H9 (cell line): Measurements from ENCODE around the gene ARFGEF3. TPM values are rescaled to one million over a fixed set of nuclear protein-coding genes. Genes with fewer than 3 reads are reported as not detected.
A peak's percentile ranks its signal among the peaks of the same experiment; 100 is the strongest.

ENCODE experiments used
- DNase-seq: peaks from one replicate; pipeline ENCODE4 v3.0.0-alpha.2; 2017
- H2AFZ ChIP-seq: one replicate; pipeline ENCODE4 v1.6.1; 2013; ENCODE audit warnings: mild to moderate bottlenecking, low read length, control low read depth, moderate library complexity
- H2AK5ac ChIP-seq: 2 replicates; pipeline ENCODE4 v1.6.1; 2013; ENCODE audit warnings: low read length, control low read depth, mixed read lengths; ENCODE audit not compliant: insufficient read length
- H2BK120ac ChIP-seq: one replicate; pipeline ENCODE4 v1.6.1; 2013; ENCODE audit warnings: low read depth, mild to moderate bottlenecking, low read length, control low read depth, inconsistent platforms; ENCODE audit not compliant: poor library complexity, severe bottlenecking
- H2BK12ac ChIP-seq: 2 replicates; pipeline ENCODE4 v1.6.1; 2013; ENCODE audit warnings: low read length, control low read depth, mixed read lengths, low read depth; ENCODE audit not compliant: insufficient read length
- H2BK15ac ChIP-seq: 2 replicates; pipeline ENCODE4 v1.6.1; 2013; ENCODE audit warnings: low read depth, low read length, control low read depth
- H2BK20ac ChIP-seq: one replicate; pipeline ENCODE4 v1.6.1; 2013; ENCODE audit warnings: low read depth, mild to moderate bottlenecking, low read length, control low read depth, inconsistent platforms; ENCODE audit not compliant: poor library complexity, severe bottlenecking
- H2BK5ac ChIP-seq: 2 replicates; pipeline ENCODE4 v1.6.1; 2013; ENCODE audit warnings: low read length, control low read depth, mixed read lengths; ENCODE audit not compliant: insufficient read length
- H3K14ac ChIP-seq: 2 replicates; pipeline ENCODE4 v1.6.1; 2013; ENCODE audit warnings: low read length, control low read depth; ENCODE audit not compliant: insufficient read depth
- H3K18ac ChIP-seq: 2 replicates; pipeline ENCODE4 v1.6.1; 2013; ENCODE audit warnings: low read depth, mild to moderate bottlenecking, mixed read lengths, low read length, control low read depth; ENCODE audit not compliant: insufficient read length
- H3K23ac ChIP-seq: 2 replicates; pipeline ENCODE4 v1.6.1; 2013; ENCODE audit warnings: low read length, control low read depth, mixed read lengths, low read depth; ENCODE audit not compliant: insufficient read length
- H3K23me2 ChIP-seq: 2 replicates; pipeline ENCODE4 v1.6.1; 2013; ENCODE audit warnings: low read depth, mild to moderate bottlenecking, mixed read lengths, low read length, control low read depth; ENCODE audit not compliant: insufficient read length, poor library complexity, severe bottlenecking
- H3K27ac ChIP-seq: 2 replicates; pipeline ENCODE4 v1.5.1; 2013; ENCODE audit warnings: low read length, control low read depth, mixed read lengths, low read depth; ENCODE audit not compliant: insufficient read length
- H3K27me3 ChIP-seq: 2 replicates; pipeline ENCODE4 v1.6.1; 2013; ENCODE audit warnings: low read length, control low read depth, inconsistent platforms; ENCODE audit not compliant: insufficient read depth
- H3K4ac ChIP-seq: 2 replicates; pipeline ENCODE4 v1.6.1; 2013; ENCODE audit warnings: low read depth, mild to moderate bottlenecking, control low read depth, inconsistent platforms, low read length, moderate library complexity
- H3K4me1 ChIP-seq: 2 replicates; pipeline ENCODE4 v1.6.1; 2013; ENCODE audit warnings: low read length, control low read depth, inconsistent platforms; ENCODE audit not compliant: insufficient read depth
- H3K4me2 ChIP-seq: 2 replicates; pipeline ENCODE4 v1.6.1; 2013; ENCODE audit warnings: low read length, control low read depth, mixed read lengths; ENCODE audit not compliant: insufficient read length, insufficient read depth
- H3K56ac ChIP-seq: 2 replicates; pipeline ENCODE4 v1.6.1; 2013; ENCODE audit warnings: low read depth, mild to moderate bottlenecking, mixed read lengths, low read length, control low read depth; ENCODE audit not compliant: insufficient read length
- H3K79me1 ChIP-seq: 2 replicates; pipeline ENCODE4 v1.6.1; 2013; ENCODE audit warnings: low read depth, mild to moderate bottlenecking, moderate library complexity, low read length, control low read depth, inconsistent platforms; ENCODE audit not compliant: insufficient read depth, poor library complexity, severe bottlenecking
- H3K79me2 ChIP-seq: 2 replicates; pipeline ENCODE4 v1.6.1; 2013; ENCODE audit warnings: low read length, control low read depth, inconsistent platforms; ENCODE audit not compliant: insufficient read depth
- H3K9ac ChIP-seq: 2 replicates; pipeline ENCODE4 v1.6.1; 2013; ENCODE audit warnings: low read length, control low read depth, mixed read lengths; ENCODE audit not compliant: insufficient read length; ENCODE audit errors: extremely low read depth
- H3K9me3 ChIP-seq: one replicate; pipeline ENCODE4 v1.6.1; 2013; ENCODE audit warnings: low read depth, low read length, inconsistent platforms; ENCODE audit not compliant: control insufficient read depth
- H3T11ph ChIP-seq: one replicate; pipeline ENCODE4 v1.6.1; 2013; ENCODE audit warnings: mild to moderate bottlenecking, low read length, control low read depth, inconsistent platforms
- H4K20me1 ChIP-seq: one replicate; pipeline ENCODE4 v1.6.1; 2013; ENCODE audit not compliant: control insufficient read depth, insufficient read length, insufficient read depth
- H4K5ac ChIP-seq: 2 replicates; pipeline ENCODE4 v1.6.1; 2013; ENCODE audit warnings: low read depth, mild to moderate bottlenecking, mixed read lengths, low read length, control low read depth; ENCODE audit not compliant: insufficient read length
- H4K8ac ChIP-seq: replicated peaks from 2 replicates; pipeline ENCODE4 v1.6.1; 2013; ENCODE audit warnings: low read length, control low read depth, mixed read lengths, low read depth; ENCODE audit not compliant: insufficient read length
- H4K91ac ChIP-seq: 2 replicates; pipeline ENCODE4 v1.6.1; 2013; ENCODE audit warnings: low read depth, mild to moderate bottlenecking, moderate library complexity, mixed read lengths, low read length, control low read depth; ENCODE audit not compliant: insufficient read length
- H3K27ac Mint-ChIP-seq, 3 experiments: 2 replicates in 2 of 3; 3 replicates in 1 of 3; pipeline ENCODE4 v1.8.0; 2020 to 2021; ENCODE audit warnings: mixed read lengths in 3 of 3, mild to moderate bottlenecking in 1 of 3, moderate library complexity in 1 of 3
- H3K27me3 Mint-ChIP-seq: 2 replicates; pipeline ENCODE4 v1.8.0; 2021; ENCODE audit warnings: low read depth, mild to moderate bottlenecking, moderate library complexity, mixed read lengths
- H3K36me3 Mint-ChIP-seq, 3 experiments: 2 replicates in 2 of 3; 3 replicates in 1 of 3; pipeline ENCODE4 v1.8.0; 2020 to 2021; ENCODE audit warnings: low read depth in 3 of 3, mixed read lengths in 3 of 3; ENCODE audit not compliant: insufficient read depth in 1 of 3
- H3K4me1 Mint-ChIP-seq, 2 experiments: 2 replicates each; pipeline ENCODE4 v1.8.0; 2020; ENCODE audit warnings: mixed read lengths in 2 of 2
- H3K4me3 Mint-ChIP-seq, 2 experiments: 2 replicates in 1 of 2; 3 replicates in 1 of 2; pipeline ENCODE4 v1.8.0; 2020 to 2021; ENCODE audit warnings: mild to moderate bottlenecking in 2 of 2, mixed read lengths in 2 of 2, moderate library complexity in 1 of 2
- H3K9me3 Mint-ChIP-seq, 2 experiments: 2 replicates in 1 of 2; 3 replicates in 1 of 2; pipeline ENCODE4 v1.8.0; 2020; ENCODE audit warnings: mild to moderate bottlenecking in 2 of 2, mixed read lengths in 2 of 2, moderate library complexity in 1 of 2
- CTCF ChIP-seq: fragments of 200-600 bp; sonication (generic); conservative IDR thresholded peaks from 3 replicates; pipeline ENCODE4 v1.8.0; 2021; ENCODE audit warnings: antibody characterized with exemption, mild to moderate bottlenecking
- WGBS: extraction: QIAGEN DNeasy Blood & Tissue Kit; methylation state at CpG from one replicate; pipeline ENCODE4 v1.1.7; 2013; ENCODE audit warnings: missing lambda C conversion rate, low lambda C conversion rate, mixed read lengths; ENCODE audit not compliant: insufficient read length; ENCODE audit errors: extremely low coverage; 5-methylcytosine and 5-hydroxymethylcytosine counted together
- total RNA-seq: library from RNA; stranded (reverse); gene quantifications from 2 replicates; pipeline ENCODE4 v1.2.1, GENCODE V29; 2021

ARFGEF3 gene
- total RNA-seq, 1 experiment from 2014 or later, result 13.7 TPM

GRCh38 chr6:138292482-138292881 is 130.7 kb downstream of the ARFGEF3 start:
- WGBS, result no CpG with 5 or more reads among the region's 6 CpGs
- Histone ChIP-seq H2BK12ac (no peak overlapping the region), H2BK5ac (no peak overlapping the region), H3K23me2 (no peaks in the 10 kb centered on the region), H2BK120ac (no peak overlapping the region), H3K56ac (no peak overlapping the region), H3K23ac (no peak overlapping the region), H4K91ac (no peak overlapping the region), H3K79me2 (no peaks in the 10 kb centered on the region), H3T11ph (no peak overlapping the region), H3K18ac (no peak overlapping the region), H3K4me1 (no peaks in the 10 kb centered on the region; the same call in 1 of the 2 replicates), H4K8ac (no peak overlapping the region), H3K4me2 (no peak overlapping the region), H3K27ac (no peak overlapping the region), H3K14ac (no peak overlapping the region), H2AFZ (no peak overlapping the region), H2AK5ac (no peak overlapping the region), H3K79me1 (no peaks in the 10 kb centered on the region), H2BK20ac (no peak overlapping the region), H3K4ac (no peak overlapping the region), H2BK15ac (no peak overlapping the region), H4K5ac (no peak overlapping the region), H3K9ac (no peak overlapping the region), H4K20me1 (no peaks in the 10 kb centered on the region), H3K9me3 (no peaks in the 10 kb centered on the region), H3K27me3 (no peaks in the 10 kb centered on the region)
- DNase-seq, result no peak
- Mint-ChIP-seq H3K4me1 (peaks cover 16 to 17% of the 10 kb centered on the region in 2 experiments), H3K9me3 (no peaks in the 10 kb centered on the region), H3K4me3 (no peak overlapping the region), H3K27ac (peak overlapping the region in 1 of 3 experiments; percentile 53; a peak in 1 of 7 replicates), H3K36me3 (peaks cover 0 to 18% (median 9%) of the 10 kb centered on the region in 3 experiments; a peak in 5 of 7 replicates), H3K27me3 (no peaks in the 10 kb centered on the region)
- TF ChIP-seq CTCF, result no peak
